ENCODE data around the gene TXNDC17.
A peak's percentile ranks its signal among the peaks of the same experiment; 100 is the strongest.

Gene TXNDC17

GRCh38 chr17:6666077-6666521, 25.2 kb downstream of the TXNDC17 start:
- DNase-seq, result peak in 3 of 6 experiments; percentile 5 to 24 (median 24)

GRCh38 chr17:6666557-6666956, 25.7 kb downstream of the TXNDC17 start:
- DNase-seq, result no peak

- DNase-seq, result no peak
These were observed 26.7 kb downstream of the TXNDC17 start for GRCh38 chr17:6667516-6667915.

- no peak for DNase-seq
These were observed 27.4 kb downstream of the TXNDC17 start for GRCh38 chr17:6668219-6668618.

GRCh38 chr17:6668727-6669425, 28.0 kb downstream of the TXNDC17 start:
- no peak for DNase-seq

- DNase-seq, result no peak
These were observed 28.8 kb downstream of the TXNDC17 start for GRCh38 chr17:6669479-6670212.

- DNase-seq, result no peak
These were observed 29.7 kb downstream of the TXNDC17 start for GRCh38 chr17:6670571-6670970.

GRCh38 chr17:6670999-6671398, 30.1 kb downstream of the TXNDC17 start:
- DNase-seq, result no peak

GRCh38 chr17:6671431-6671830, 30.6 kb downstream of the TXNDC17 start:
- DNase-seq, result no peak

- DNase-seq, result no peak
These were observed 33.7 kb downstream of the TXNDC17 start for GRCh38 chr17:6674586-6674985.

GRCh38 chr17:6675201-6675825, 34.5 kb downstream of the TXNDC17 start:
- DNase-seq, result no peak

- DNase-seq, result no peak
These were observed 35.9 kb downstream of the TXNDC17 start for GRCh38 chr17:6676802-6677157.

- DNase-seq, result no peak
These were observed 36.4 kb downstream of the TXNDC17 start for GRCh38 chr17:6677158-6677831.

- no peak for DNase-seq
These were observed 37.1 kb downstream of the TXNDC17 start for GRCh38 chr17:6677946-6678345.

GRCh38 chr17:6679241-6679640, 38.4 kb downstream of the TXNDC17 start:
- DNase-seq, result no peak

- no peak for DNase-seq
These were observed 40.3 kb downstream of the TXNDC17 start for GRCh38 chr17:6681176-6681575.

- DNase-seq, result no peak
These were observed 40.8 kb downstream of the TXNDC17 start for GRCh38 chr17:6681671-6682070.

- DNase-seq, result no peak
These were observed 41.5 kb downstream of the TXNDC17 start for GRCh38 chr17:6682339-6682738.

GRCh38 chr17:6683081-6683684, 42.3 kb downstream of the TXNDC17 start:
- no peak for DNase-seq

- DNase-seq, result no peak
These were observed 43.0 kb downstream of the TXNDC17 start for GRCh38 chr17:6683730-6684459.

GRCh38 chr17:6684460-6684783, 43.6 kb downstream of the TXNDC17 start:
- DNase-seq, result no peak
